Neural cell (in vitro differentiated cells): ENCODE measurements around the gene SERPINI1. TPM values are rescaled to one million over a fixed set of nuclear protein-coding genes. Genes with fewer than 3 reads are reported as not detected.
A peak's percentile ranks its signal among the peaks of the same experiment; 100 is the strongest.

ENCODE experiments used
- H2AFZ ChIP-seq: fragments of 200-600, 300-800 bp; sonication (generic), shearing (Covaris generic); 2 replicates; pipeline ENCODE4 v1.6.0; 2014; ENCODE audit warnings: low read depth, mild to moderate bottlenecking, antibody characterized with exemption, low read length, moderate library complexity
- H3F3A ChIP-seq: fragments of 200-600 bp; shearing (Covaris generic); 2 replicates; pipeline ENCODE4 v1.6.1; 2016; ENCODE audit warnings: mild to moderate bottlenecking, moderate library complexity, mixed read lengths, antibody characterized with exemption, low read length; ENCODE audit not compliant: insufficient read depth, poor library complexity, severe bottlenecking
- H3K27ac ChIP-seq: fragments of 200-600, 300-800 bp; sonication (generic), shearing (Covaris generic); 2 replicates; pipeline ENCODE4 v1.5.1; 2014; ENCODE audit warnings: mild to moderate bottlenecking, low read length, moderate library complexity
- H3K27me3 ChIP-seq: fragments of 300-800, 200-600 bp; sonication (generic), shearing (Covaris generic); 2 replicates; pipeline ENCODE4 v1.6.0; 2014; ENCODE audit warnings: mild to moderate bottlenecking, low read depth, low read length, moderate library complexity; ENCODE audit not compliant: insufficient read depth
- H3K36me3 ChIP-seq: fragments of 300-800, 200-600 bp; sonication (generic), shearing (Covaris generic); 2 replicates; pipeline ENCODE4 v1.5.1; 2014; ENCODE audit warnings: mild to moderate bottlenecking, antibody characterized with exemption, low read length, moderate library complexity; ENCODE audit not compliant: insufficient read depth
- H3K4me2 ChIP-seq: fragments of 300-800, 200-600 bp; sonication (generic), shearing (Covaris generic); 2 replicates; pipeline ENCODE4 v1.6.0; 2014; ENCODE audit warnings: mild to moderate bottlenecking, low read length
- H3K4me3 ChIP-seq: fragments of 300-800, 200-600 bp; sonication (generic), shearing (Covaris generic); 2 replicates; pipeline ENCODE4 v1.5.1; 2014; ENCODE audit warnings: mild to moderate bottlenecking, low read length, moderate library complexity
- H3K79me2 ChIP-seq: fragments of 200-600 bp; shearing (Covaris generic); replicated peaks from 2 replicates; pipeline ENCODE4 v1.6.0; 2014; ENCODE audit warnings: mild to moderate bottlenecking, low read length, moderate library complexity; ENCODE audit not compliant: insufficient read depth
- H3K9ac ChIP-seq: fragments of 300-800, 200-600 bp; sonication (generic), shearing (Covaris generic); 2 replicates; pipeline ENCODE4 v1.6.1; 2016; ENCODE audit warnings: mild to moderate bottlenecking, low read length, mixed read lengths
- H3K9me2 ChIP-seq: fragments of 200-600 bp; shearing (Covaris generic); 2 replicates; pipeline ENCODE4 v1.6.1; 2016; ENCODE audit warnings: mild to moderate bottlenecking, low read length, mixed read lengths; ENCODE audit not compliant: insufficient read depth
- H3K9me3 ChIP-seq: fragments of 200-600, 300-800 bp; sonication (generic), shearing (Covaris generic); 2 replicates; pipeline ENCODE4 v1.6.1; 2016; ENCODE audit warnings: mild to moderate bottlenecking, mixed run types, low read length, moderate library complexity, mixed read lengths
- H4K20me1 ChIP-seq: fragments of 200-600 bp; shearing (Covaris generic); 2 replicates; pipeline ENCODE4 v1.6.1; 2016; ENCODE audit warnings: mild to moderate bottlenecking, mixed run types; ENCODE audit not compliant: insufficient read depth
- CTCF ChIP-seq: fragments of 450-650 bp; IDR thresholded peaks from 2 replicates; pipeline ENCODE4 v1.5.1; 2014; ENCODE audit warnings: antibody characterized with exemption, mild to moderate bottlenecking, moderate library complexity; ENCODE audit not compliant: poor library complexity, severe bottlenecking
- EP300 ChIP-seq: fragments of 450-650 bp; conservative IDR thresholded peaks from 2 replicates; pipeline ENCODE4 v1.6.1; 2014; ENCODE audit warnings: antibody characterized with exemption, mild to moderate bottlenecking, moderate library complexity; ENCODE audit not compliant: poor library complexity, severe bottlenecking
- EZH2 ChIP-seq: fragments of 200-600, 300-800 bp; shearing (Covaris generic), sonication (generic); IDR thresholded peaks from 2 replicates; pipeline ENCODE4 v1.6.1; 2014; ENCODE audit warnings: antibody characterized with exemption, low read length, borderline replicate concordance, mild to moderate bottlenecking; ENCODE audit not compliant: insufficient read depth, poor library complexity, severe bottlenecking
- MXI1 ChIP-seq: fragments of 450-650 bp; conservative IDR thresholded peaks from 2 replicates; pipeline ENCODE4 v1.6.1; 2014; ENCODE audit warnings: antibody characterized with exemption, mild to moderate bottlenecking; ENCODE audit not compliant: poor library complexity, severe bottlenecking
- POLR2AphosphoS5 ChIP-seq: IDR thresholded peaks from 2 replicates; pipeline ENCODE4 v1.6.1; 2012
- RAD21 ChIP-seq: fragments of 450-650 bp; conservative IDR thresholded peaks from 2 replicates; pipeline ENCODE4 v1.6.1; 2014; ENCODE audit warnings: antibody characterized with exemption, mild to moderate bottlenecking, moderate library complexity
- REST ChIP-seq: IDR thresholded peaks from 2 replicates; pipeline ENCODE4 v1.6.1; 2012; ENCODE audit warnings: borderline replicate concordance
- SMC3 ChIP-seq: fragments of 450-650 bp; conservative IDR thresholded peaks from 2 replicates; pipeline ENCODE4 v1.6.1; 2014; ENCODE audit warnings: antibody characterized with exemption, mild to moderate bottlenecking, moderate library complexity; ENCODE audit not compliant: poor library complexity
- TAF1 ChIP-seq: IDR thresholded peaks from 2 replicates; pipeline ENCODE4 v1.6.1; 2012; ENCODE audit warnings: low read depth
- polyA plus RNA-seq: library from polyadenylated mRNA; depleted of rRNA; stranded (reverse); fragments of >200 nt; gene quantifications from 2 replicates; pipeline ENCODE4 v1.2.3, GENCODE V29; 2014

The SERPINI1 gene
- polyA plus RNA-seq, 1 donor from 2014 or later: 150 TPM

- Histone ChIP-seq H3K9ac (peak within 1 kb of the TSS; percentile 87), H3F3A (no peaks in the 10 kb centered on the region), H3K4me3 (peak within 1 kb of the TSS; percentile 76), H4K20me1 (no peaks in the 10 kb centered on the region), H3K79me2 (peaks cover 53% of the 10 kb centered on the region), H3K36me3 (no peaks in the 10 kb centered on the region), H3K4me2 (peak within 1 kb of the TSS; percentile 72), H3K9me2 (no peaks in the 10 kb centered on the region), H3K27ac (peak within 1 kb of the TSS; percentile 88), H3K9me3 (no peaks in the 10 kb centered on the region), H3K27me3 (peaks cover 13% of the 10 kb centered on the region), H2AFZ (peak within 1 kb of the TSS; percentile 86)
- no peak for TF ChIP-seq CTCF
- TF ChIP-seq POLR2AphosphoS5: peak; percentile 65
- no peak for TF ChIP-seq SMC3
- no peak for TF ChIP-seq EZH2
- peak; percentile 72 for TF ChIP-seq TAF1
- TF ChIP-seq MXI1: peak; percentile 72
- no peak for TF ChIP-seq RAD21
- TF ChIP-seq REST: no peak
- peak; percentile 6 for TF ChIP-seq EP300
These were observed 856 bp upstream of the SERPINI1 start, which contains the start of gene PDCD10 for GRCh38 chr3:167734498-167735232. PDCD10 (minus strand) TSS chr3:167734892; CDS start chr3:167720157, 14,735 bp downstream.

GRCh38 chr3:167736264-167736787 lies 805 bp downstream of the SERPINI1 start:
- peak overlapping the region; percentile 49 for H3K4me2 ChIP-seq
- TF ChIP-seq MXI1: no peak
- no peak for TF ChIP-seq POLR2AphosphoS5
- TF ChIP-seq RAD21: no peak
- no peak for TF ChIP-seq CTCF
- TF ChIP-seq SMC3: no peak
- TF ChIP-seq EZH2: no peak
- no peak for TF ChIP-seq REST
- no peak for TF ChIP-seq TAF1
- no peak for TF ChIP-seq EP300
- H3K9me3 ChIP-seq: no peaks in the 10 kb centered on the region
- no peaks in the 10 kb centered on the region for H4K20me1 ChIP-seq
- H3K9me2 ChIP-seq: no peaks in the 10 kb centered on the region
- H2AFZ ChIP-seq: no peak overlapping the region
- H3K79me2 ChIP-seq: peaks cover 36% of the 10 kb centered on the region
- no peaks in the 10 kb centered on the region for H3F3A ChIP-seq
- H3K36me3 ChIP-seq: no peaks in the 10 kb centered on the region
- H3K27me3 ChIP-seq: peaks cover 13% of the 10 kb centered on the region
- no peak overlapping the region for H3K27ac ChIP-seq
- H3K9ac ChIP-seq: peak overlapping the region; percentile 87
- peak overlapping the region; percentile 76 for H3K4me3 ChIP-seq
